WTC11 (cell line): ENCODE measurements around the gene ZFYVE16.

Experiments used
- AFF4 ChIP-seq: sonication (generic); formaldehyde crosslinking; IDR thresholded peaks from 2 replicates; pipeline ENCODE4 v1.8.1; 2023; ENCODE audit warnings: mild to moderate bottlenecking, missing genetic modification reagents, borderline replicate concordance
- E2F1 ChIP-seq: sonication (generic); formaldehyde crosslinking; IDR thresholded peaks from 2 replicates; pipeline ENCODE4 v1.8.0; 2022; ENCODE audit warnings: mild to moderate bottlenecking, missing genetic modification reagents
- KAT7 ChIP-seq: sonication (generic); formaldehyde crosslinking; IDR thresholded peaks from 2 replicates; pipeline ENCODE4 v1.8.1; 2023; ENCODE audit warnings: missing genetic modification reagents, mild to moderate bottlenecking, borderline replicate concordance
- NFYB ChIP-seq: sonication (generic); formaldehyde crosslinking; conservative IDR thresholded peaks from 2 replicates; pipeline ENCODE4 v1.8.0; 2022; ENCODE audit warnings: low read depth, missing genetic modification reagents
- SP1 ChIP-seq: sonication (generic); formaldehyde crosslinking; conservative IDR thresholded peaks from 2 replicates; pipeline ENCODE4 v1.8.1; 2022; ENCODE audit warnings: missing genetic modification reagents
- STAT6 ChIP-seq: sonication (generic); formaldehyde crosslinking; conservative IDR thresholded peaks from 2 replicates; pipeline ENCODE4 v1.8.1; 2023; ENCODE audit warnings: mild to moderate bottlenecking, low read depth, missing genetic modification reagents, moderate library complexity
- TF ChIP-seq, protein P1 (sequence below): fragments of 200-600 bp; IDR thresholded peaks from 2 replicates; pipeline ENCODE4 v1.8.0; 2022; ENCODE audit warnings: antibody characterized with exemption
- TF ChIP-seq, protein P2 (sequence below): fragments of 250-450 bp; sonication (Bioruptor Pico); IDR thresholded peaks from 2 replicates; pipeline ENCODE4 v1.9.0; 2021; ENCODE audit warnings: moderate library complexity, mild to moderate bottlenecking, inconsistent platforms, borderline replicate concordance

- TF ChIP-seq, protein P1, sequence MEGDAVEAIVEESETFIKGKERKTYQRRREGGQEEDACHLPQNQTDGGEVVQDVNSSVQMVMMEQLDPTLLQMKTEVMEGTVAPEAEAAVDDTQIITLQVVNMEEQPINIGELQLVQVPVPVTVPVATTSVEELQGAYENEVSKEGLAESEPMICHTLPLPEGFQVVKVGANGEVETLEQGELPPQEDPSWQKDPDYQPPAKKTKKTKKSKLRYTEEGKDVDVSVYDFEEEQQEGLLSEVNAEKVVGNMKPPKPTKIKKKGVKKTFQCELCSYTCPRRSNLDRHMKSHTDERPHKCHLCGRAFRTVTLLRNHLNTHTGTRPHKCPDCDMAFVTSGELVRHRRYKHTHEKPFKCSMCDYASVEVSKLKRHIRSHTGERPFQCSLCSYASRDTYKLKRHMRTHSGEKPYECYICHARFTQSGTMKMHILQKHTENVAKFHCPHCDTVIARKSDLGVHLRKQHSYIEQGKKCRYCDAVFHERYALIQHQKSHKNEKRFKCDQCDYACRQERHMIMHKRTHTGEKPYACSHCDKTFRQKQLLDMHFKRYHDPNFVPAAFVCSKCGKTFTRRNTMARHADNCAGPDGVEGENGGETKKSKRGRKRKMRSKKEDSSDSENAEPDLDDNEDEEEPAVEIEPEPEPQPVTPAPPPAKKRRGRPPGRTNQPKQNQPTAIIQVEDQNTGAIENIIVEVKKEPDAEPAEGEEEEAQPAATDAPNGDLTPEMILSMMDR = no peak
- TF ChIP-seq SP1 (CRISPR knock-in tag) = no peak
- no peak for TF ChIP-seq KAT7 (CRISPR knock-in tag)
- no peak for TF ChIP-seq AFF4 (CRISPR knock-in tag)
- TF ChIP-seq E2F1 (CRISPR knock-in tag) = no peak
- TF ChIP-seq STAT6 (CRISPR knock-in tag) = no peak
- TF ChIP-seq, protein P2, sequence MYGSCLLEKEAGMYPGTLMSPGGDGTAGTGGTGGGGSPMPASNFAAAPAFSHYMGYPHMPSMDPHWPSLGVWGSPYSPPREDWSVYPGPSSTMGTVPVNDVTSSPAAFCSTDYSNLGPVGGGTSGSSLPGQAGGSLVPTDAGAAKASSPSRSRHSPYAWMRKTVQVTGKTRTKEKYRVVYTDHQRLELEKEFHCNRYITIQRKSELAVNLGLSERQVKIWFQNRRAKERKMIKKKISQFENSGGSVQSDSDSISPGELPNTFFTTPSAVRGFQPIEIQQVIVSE (CRISPR knock-in tag) = no peak
- no peak for TF ChIP-seq NFYB (CRISPR knock-in tag)
These were observed 33.7 kb upstream of the ZFYVE16 start for GRCh38 chr5:80374188-80374587.
